ENCODE measurements around the gene FBXL4. TPM values are rescaled to one million over a fixed set of nuclear protein-coding genes. Genes with fewer than 3 reads are reported as not detected.

The FBXL4 gene
- total RNA-seq, 1 experiment from 2014 or later, result 15.1 TPM

DNA sequence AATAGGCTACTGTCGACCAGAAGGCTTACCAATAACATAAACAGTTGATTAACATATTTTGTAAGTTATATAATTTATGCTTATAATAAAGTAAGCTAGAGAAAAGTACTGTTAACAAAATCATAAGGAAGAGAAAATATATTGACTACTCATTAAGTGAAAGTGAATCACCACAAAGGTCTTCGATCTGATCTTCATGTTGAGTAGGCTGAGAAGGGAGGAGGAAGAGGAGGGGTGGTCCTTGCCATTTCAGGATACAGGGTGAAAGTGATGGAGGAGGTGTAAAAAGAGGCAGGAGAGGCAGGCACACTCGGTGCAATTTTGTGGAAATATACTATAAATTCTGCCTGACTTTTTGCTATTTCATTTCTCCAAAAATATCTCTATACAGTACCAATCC is 10.4 kb downstream of the FBXL4 start:
- no TSS peak for BruUV-seq (replicated peaks)
- Histone ChIP-seq H4K20me1 (ENCODE audit: insufficient read depth) (peaks cover 6% of the 10 kb centered on the region), H3K36me3 (ENCODE audit: low read depth) (0 out of 2 replicates have a peak, but pooled peaks cover 17% of the 10 kb centered on the region), H2AFZ (no peak overlapping the region), H3K27me3 (ENCODE audit: insufficient read depth, low read depth) (no peaks in the 10 kb centered on the region), H3K79me2 (ENCODE audit: low read depth) (peaks cover 24% of the 10 kb centered on the region), H3K4me2 (no peak overlapping the region), H3K9me3 (ENCODE audit: insufficient read depth, low read depth) (peaks cover 8% of the 10 kb centered on the region; the same call in 1 of the 2 replicates), H3F3A (ENCODE audit: insufficient read depth, low read depth) (no peaks in the 10 kb centered on the region), H3K27ac (no peak overlapping the region), H3K9me2 (ENCODE audit: insufficient read depth) (no peaks in the 10 kb centered on the region), H3K4me1 (replicated peaks; ENCODE audit: insufficient read depth) (no peaks in the 10 kb centered on the region), H3K4me3 (no peak overlapping the region)
- TF ChIP-seq EZH2 (IDR thresholded peaks at IDR 0.05; ENCODE audit: low read depth), result no peak
- TF ChIP-seq CTCF (conservative IDR thresholded peaks at IDR 0.05), result no peak
- DNase-seq, result no peak
- ChIA-PET POLR2A (ENCODE audit: unreplicated experiment) (no interaction called here), CTCF (no interaction called here)
- intact Hi-C loops (cut with micrococcal nuclease; ENCODE audit: unreplicated experiment), result no loop called here

GRCh38 chr6:98932381-98932780 is 15.4 kb downstream of the FBXL4 start:
- ChIA-PET CTCF (no interaction called here), POLR2A (ENCODE audit: unreplicated experiment) (no interaction called here)
- Histone ChIP-seq H3K36me3 (ENCODE audit: low read depth) (0 out of 2 replicates have a peak, but pooled peaks cover 10% of the 10 kb centered on the region), H3K79me2 (ENCODE audit: low read depth) (peaks cover 22% of the 10 kb centered on the region), H3K4me1 (replicated peaks; ENCODE audit: insufficient read depth) (no peaks in the 10 kb centered on the region), H3K4me2 (no peak overlapping the region), H4K20me1 (ENCODE audit: insufficient read depth) (0 out of 2 replicates have a peak, but pooled peaks cover 6% of the 10 kb centered on the region), H3K27ac (no peak overlapping the region), H3K9me3 (ENCODE audit: insufficient read depth, low read depth) (no peaks in the 10 kb centered on the region), H3K9me2 (ENCODE audit: insufficient read depth) (no peaks in the 10 kb centered on the region), H3K4me3 (no peak overlapping the region), H3K27me3 (ENCODE audit: insufficient read depth, low read depth) (no peaks in the 10 kb centered on the region), H3F3A (ENCODE audit: insufficient read depth, low read depth) (no peaks in the 10 kb centered on the region; the same call in 1 of the 2 replicates), H2AFZ (no peak overlapping the region)
- intact Hi-C loops (cut with micrococcal nuclease; ENCODE audit: unreplicated experiment), result no loop called here
- DNase-seq, result no peak
- no peak for TF ChIP-seq CTCF (conservative IDR thresholded peaks at IDR 0.05)
- TF ChIP-seq EZH2 (IDR thresholded peaks at IDR 0.05; ENCODE audit: low read depth), result no peak
- BruUV-seq (replicated peaks), result no TSS peak

- H4K20me1 ChIP-seq (ENCODE audit: insufficient read depth), result 0 out of 2 replicates have a peak, but pooled peaks cover 6% of the 10 kb centered on the region
- no peaks in the 10 kb centered on the region; the same call in 1 of the 2 replicates for H3F3A ChIP-seq (ENCODE audit: insufficient read depth, low read depth)
- no peaks in the 10 kb centered on the region for H3K27me3 ChIP-seq (ENCODE audit: insufficient read depth, low read depth)
- no peaks in the 10 kb centered on the region for H3K9me3 ChIP-seq (ENCODE audit: insufficient read depth, low read depth)
- ChIA-PET CTCF (no interaction called here), POLR2A (ENCODE audit: unreplicated experiment) (no interaction called here)
- peaks cover 14% of the 10 kb centered on the region; the same call in 1 of the 2 replicates for H3K36me3 ChIP-seq (ENCODE audit: low read depth)
- intact Hi-C loops (cut with micrococcal nuclease; ENCODE audit: unreplicated experiment), result no loop called here
- H3K9me2 ChIP-seq (ENCODE audit: insufficient read depth), result no peaks in the 10 kb centered on the region
- H3K4me3 ChIP-seq, result no peak overlapping the region
- H3K4me2 ChIP-seq, result no peak overlapping the region
- H3K4me1 ChIP-seq (replicated peaks; ENCODE audit: insufficient read depth), result no peaks in the 10 kb centered on the region
- H3K27ac ChIP-seq, result no peak overlapping the region
- no peak for DNase-seq
- TF ChIP-seq CTCF (conservative IDR thresholded peaks at IDR 0.05), result no peak
- no TSS peak for BruUV-seq (replicated peaks)
- H3K79me2 ChIP-seq (ENCODE audit: low read depth), result peaks cover 19% of the 10 kb centered on the region
- H2AFZ ChIP-seq, result no peak overlapping the region
These were observed 16.1 kb downstream of the FBXL4 start for GRCh38 chr6:98931696-98932095.
